Measurements from ENCODE around the gene RABL2B. TPM values are rescaled to one million over a fixed set of nuclear protein-coding genes. Genes with fewer than 3 reads are reported as not detected.

The RABL2B gene
- total RNA-seq, 1 donor from 2014 or later: 19.2 TPM

GRCh38 chr22:50720301-50721256 is 62.9 kb downstream of the RABL2B start:
- H3K36me3 Mint-ChIP-seq (ENCODE audit: unreplicated experiment): peaks cover 21% of the 10 kb centered on the region

DNA sequence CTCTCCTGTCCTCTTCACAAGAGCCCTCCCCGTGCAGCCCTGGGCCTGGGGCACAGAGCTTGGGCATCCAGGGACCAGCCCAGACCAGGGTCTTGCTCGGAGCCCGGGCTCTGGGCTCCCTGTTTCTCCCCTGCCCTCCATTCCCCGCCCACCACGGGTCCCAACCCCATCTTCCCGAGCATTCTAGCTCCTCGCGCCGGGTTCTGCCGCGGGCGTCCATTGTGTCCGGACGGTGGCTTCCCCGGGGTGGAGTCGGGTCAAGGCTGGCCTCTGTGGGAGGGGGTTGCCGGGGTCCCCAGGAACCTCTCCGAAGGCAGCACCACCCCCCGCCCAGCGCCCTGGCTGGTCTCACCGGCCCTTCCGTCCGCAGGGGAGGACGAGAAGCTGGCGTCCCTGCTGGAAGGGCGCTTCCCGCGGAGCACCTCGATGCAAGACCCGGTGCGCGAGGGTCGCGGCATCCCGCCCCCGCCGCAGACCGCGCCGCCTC is 63.6 kb downstream of the RABL2B start:
- Mint-ChIP-seq H3K4me1 (ENCODE audit: low read depth, unreplicated experiment) (peaks cover 3% of the 10 kb centered on the region), H3K9me3 (ENCODE audit: unreplicated experiment) (peaks cover 14% of the 10 kb centered on the region), H3K27ac (ENCODE audit: unreplicated experiment) (no peak overlapping the region), H3K4me3 (ENCODE audit: unreplicated experiment) (no peak overlapping the region), H3K27me3 (ENCODE audit: unreplicated experiment) (peaks cover 36% of the 10 kb centered on the region), H3K36me3 (ENCODE audit: unreplicated experiment) (peaks cover 21% of the 10 kb centered on the region)
- no peak for DNase-seq
- no peak for TF ChIP-seq CTCF (IDR thresholded peaks at IDR 0.05; ENCODE audit: partially characterized antibody, unreplicated experiment)

More at GRCh38 chr22:50720301-50721256, 62.9 kb downstream of the RABL2B start:
- Mint-ChIP-seq H3K4me1 (ENCODE audit: low read depth, unreplicated experiment) (peaks cover 3% of the 10 kb centered on the region), H3K4me3 (ENCODE audit: unreplicated experiment) (no peak overlapping the region), H3K27me3 (ENCODE audit: unreplicated experiment) (peaks cover 36% of the 10 kb centered on the region), H3K27ac (ENCODE audit: unreplicated experiment) (no peak overlapping the region), H3K9me3 (ENCODE audit: unreplicated experiment) (peaks cover 14% of the 10 kb centered on the region)
- DNase-seq: peak; percentile 42
- TF ChIP-seq CTCF (IDR thresholded peaks at IDR 0.05; ENCODE audit: partially characterized antibody, unreplicated experiment): no peak

DNA sequence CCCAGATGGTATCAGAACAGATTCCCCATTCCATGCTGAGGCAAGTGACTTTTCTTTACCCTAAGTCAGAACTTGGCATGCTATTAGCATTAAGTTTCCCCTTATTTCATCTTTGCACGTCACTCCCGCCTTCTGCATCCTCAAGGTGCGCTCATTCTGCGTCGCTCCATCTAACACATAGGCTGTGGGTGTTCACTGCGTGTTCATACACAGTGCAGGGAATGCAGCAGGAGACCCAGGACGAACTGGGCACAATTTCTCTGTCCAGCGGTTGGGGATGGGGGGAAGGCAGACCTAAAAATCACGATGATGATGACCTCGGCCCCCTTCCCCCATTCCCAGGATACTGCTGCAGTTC is 65.1 kb downstream of the RABL2B start:
- Mint-ChIP-seq H3K27me3 (ENCODE audit: unreplicated experiment) (peaks cover 34% of the 10 kb centered on the region), H3K9me3 (ENCODE audit: unreplicated experiment) (peaks cover 14% of the 10 kb centered on the region), H3K4me3 (ENCODE audit: unreplicated experiment) (no peak overlapping the region), H3K36me3 (ENCODE audit: unreplicated experiment) (peaks cover 14% of the 10 kb centered on the region), H3K4me1 (ENCODE audit: low read depth, unreplicated experiment) (peaks cover 3% of the 10 kb centered on the region), H3K27ac (ENCODE audit: unreplicated experiment) (no peak overlapping the region)
- no peak for TF ChIP-seq CTCF (IDR thresholded peaks at IDR 0.05; ENCODE audit: partially characterized antibody, unreplicated experiment)
- no peak for DNase-seq

DNA sequence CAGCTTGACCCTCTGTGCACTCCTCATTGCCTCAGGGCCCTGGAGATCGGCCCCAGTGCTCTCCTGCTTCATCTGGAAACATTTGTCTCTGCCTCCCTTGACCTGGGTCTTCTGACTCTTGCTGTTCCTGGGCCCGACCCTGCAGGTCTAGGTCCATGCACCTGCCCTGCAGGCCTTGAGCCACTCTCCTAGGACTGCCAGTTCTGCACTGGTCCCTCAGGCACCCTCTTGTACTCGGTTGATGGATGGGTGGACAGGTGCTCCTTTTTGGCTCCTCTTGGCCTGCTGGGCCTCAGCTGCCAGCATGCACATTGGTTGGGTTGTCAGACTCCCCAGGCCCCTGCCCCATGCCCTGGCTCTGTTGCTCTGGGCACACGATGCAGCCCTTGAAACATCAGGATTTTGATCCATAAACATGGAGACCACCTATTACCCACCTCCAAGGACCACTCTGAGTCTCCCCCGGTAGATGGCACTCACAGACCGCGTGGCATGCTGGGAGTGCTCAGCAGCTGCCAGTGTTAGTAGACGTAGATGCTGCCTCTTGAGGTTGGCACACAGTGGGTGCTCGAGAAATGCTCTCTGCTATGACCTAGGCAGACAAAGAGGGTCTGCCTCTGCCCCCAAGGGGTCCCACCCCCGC is 65.6 kb downstream of the RABL2B start:
- DNase-seq: no peak
- peaks cover 12% of the 10 kb centered on the region for H3K36me3 Mint-ChIP-seq (ENCODE audit: unreplicated experiment)
- peaks cover 1% of the 10 kb centered on the region for H3K4me1 Mint-ChIP-seq (ENCODE audit: low read depth, unreplicated experiment)
- no peak overlapping the region for H3K27ac Mint-ChIP-seq (ENCODE audit: unreplicated experiment)
- H3K4me3 Mint-ChIP-seq (ENCODE audit: unreplicated experiment): no peak overlapping the region
- H3K27me3 Mint-ChIP-seq (ENCODE audit: unreplicated experiment): peaks cover 37% of the 10 kb centered on the region
- peaks cover 12% of the 10 kb centered on the region for H3K9me3 Mint-ChIP-seq (ENCODE audit: unreplicated experiment)
- no peak for TF ChIP-seq CTCF (IDR thresholded peaks at IDR 0.05; ENCODE audit: partially characterized antibody, unreplicated experiment)

Other genes starting within 250 kb of the RABL2B start
- gene KLHDC7B, start 237.7 kb downstream of the RABL2B start, total RNA-seq (ENCODE audit: unreplicated experiment): 0.12 TPM
- gene SYCE3, start 220.7 kb downstream of the RABL2B start, total RNA-seq (ENCODE audit: unreplicated experiment): not detected
- gene CPT1B, start 205.2 kb downstream of the RABL2B start, total RNA-seq (ENCODE audit: unreplicated experiment): 118 TPM
- gene CHKB, start 200.8 kb downstream of the RABL2B start, total RNA-seq (ENCODE audit: unreplicated experiment): 147 TPM
- gene MAPK8IP2, start 182.8 kb downstream of the RABL2B start, total RNA-seq (ENCODE audit: unreplicated experiment): 143 TPM
- gene ARSA, start 155.5 kb downstream of the RABL2B start, total RNA-seq (ENCODE audit: unreplicated experiment): 65.7 TPM
- gene SHANK3, start 110.8 kb downstream of the RABL2B start, total RNA-seq (ENCODE audit: unreplicated experiment): 20.4 TPM
- not detected for gene ACR, start 45.4 kb downstream of the RABL2B start, total RNA-seq (ENCODE audit: unreplicated experiment)